ENCODE results near the gene ABLIM2. TPM values are rescaled to one million over a fixed set of nuclear protein-coding genes. Genes with fewer than 3 reads are reported as not detected.

ABLIM2 gene
- total and polyA plus RNA-seq, 2 of the 4 experiments (the other 2 are of a cell fraction) = under 0.01 to 0.10 TPM

GRCh38 chr4:8151165-8151650 lies 7.4 kb downstream of the ABLIM2 start:
- H2BK15ac ChIP-seq (ENCODE audit: low read depth, low read length) = no peak overlapping the region
- H3K9ac ChIP-seq (ENCODE audit: low read depth, low read length) = no peak overlapping the region
- H3K4me1 ChIP-seq (ENCODE audit: control insufficient read depth, insufficient read depth, low read length) = no peaks in the 10 kb centered on the region
- H3K4me2 ChIP-seq (ENCODE audit: low read depth, low read length) = no peak overlapping the region
- peaks cover 66% of the 10 kb centered on the region for H3K27me3 ChIP-seq (ENCODE audit: control insufficient read depth, insufficient read depth, low read length)
- ATAC-seq (ENCODE audit: low read depth) = no peak
- no peaks in the 10 kb centered on the region for H3K9me3 ChIP-seq (ENCODE audit: control insufficient read depth, insufficient read depth, low read length)
- CTCF ChIA-PET = interaction anchor here (0.6 kb wide), 1 partner anchor 382 kb away, joined by 3 read pairs; no protein-coding TSS in a partner anchor
- POLR2A ChIA-PET (ENCODE audit: unreplicated experiment) = no interaction called here
- no peak overlapping the region for H3K23ac ChIP-seq (ENCODE audit: low read depth, low read length)
- H3K27ac ChIP-seq (ENCODE audit: insufficient read depth, low read length) = no peak overlapping the region
- no peak overlapping the region for H3K4me3 ChIP-seq (ENCODE audit: insufficient read depth, low read depth, low read length)
- no peak overlapping the region for H2AK9ac ChIP-seq (replicated peaks; ENCODE audit: low read depth, low read length, poor library complexity)
- H3K18ac ChIP-seq (ENCODE audit: low read depth, low read length) = no peak overlapping the region
- no peak for TF ChIP-seq MXI1 (IDR thresholded peaks at IDR 0.05; ENCODE audit: borderline replicate concordance, low read depth, low read length)
- no peak for TF ChIP-seq MAFK (IDR thresholded peaks at IDR 0.05; ENCODE audit: low read depth, low read length)
- no peak for TF ChIP-seq RFX5 (IDR thresholded peaks at IDR 0.05; ENCODE audit: low read depth, low read length)
- TF ChIP-seq MAZ (IDR thresholded peaks at IDR 0.05; ENCODE audit: borderline replicate concordance, low read depth, low read length) = no peak
- TF ChIP-seq USF2 (IDR thresholded peaks at IDR 0.05; ENCODE audit: low read depth, low read length) = no peak
- TF ChIP-seq SMC3 (IDR thresholded peaks at IDR 0.05; ENCODE audit: low read depth, low read length) = no peak
- no TSS peak for BruUV-seq (replicated peaks)
- H3K9me1 ChIP-seq (ENCODE audit: insufficient read depth, low read length) = 0 out of 2 replicates have a peak, but pooled peaks cover 4% of the 10 kb centered on the region
- in situ Hi-C loops (cut with MboI; ENCODE audit: low sequenced_read_pairs) = no loop called here
- H3K56ac ChIP-seq (ENCODE audit: extremely low read depth, insufficient read depth, low read length) = no peak overlapping the region
- H3K14ac ChIP-seq (replicated peaks; ENCODE audit: low read depth, low read length) = no peak overlapping the region
- H4K8ac ChIP-seq (ENCODE audit: low read depth in 2 of 2, low read length in 2 of 2) = no peak overlapping the region
- intact Hi-C loops (cut with micrococcal nuclease) = no loop called here
- H4K91ac ChIP-seq (ENCODE audit: insufficient read depth, low read depth, low read length) = no peak overlapping the region
- DNase-seq = no peak
- dilution Hi-C loops (cut with HindIII; ENCODE audit: low sequenced_read_pairs, unreplicated experiment) = no loop called here
- no peak overlapping the region for H2BK5ac ChIP-seq (ENCODE audit: low read depth, low read length, poor library complexity, severe bottlenecking)
- no peaks in the 10 kb centered on the region for H3K79me1 ChIP-seq (ENCODE audit: low read depth in 1 of 2, low read length in 2 of 2)
- no peak overlapping the region for H2AK5ac ChIP-seq (ENCODE audit: low read depth, low read length)
- no peak overlapping the region for H3K4ac ChIP-seq (ENCODE audit: low read depth, low read length)
- H4K5ac ChIP-seq (ENCODE audit: low read depth, low read length) = no peak overlapping the region
- no peaks in the 10 kb centered on the region for H3K36me3 ChIP-seq (ENCODE audit: control insufficient read depth, insufficient read depth, low read length)
- no peaks in the 10 kb centered on the region; the same call in 1 of the 2 replicates for H4K20me1 ChIP-seq (ENCODE audit: insufficient read depth, low read length)
- no peak overlapping the region for H2AFZ ChIP-seq (replicated peaks; ENCODE audit: low read length, poor library complexity)
- 73% methylated on average over 5 of the region's 15 CpGs; no CpG with 5 or more reads in 1 of the 2 experiments for WGBS, 2 experiments (ENCODE audit: extremely low coverage in 2 of 2, insufficient read length in 1 of 2)
- no peak overlapping the region for H2BK20ac ChIP-seq (ENCODE audit: low read depth, low read length)
- no peak overlapping the region for H2BK120ac ChIP-seq (ENCODE audit: low read depth, low read length)
